HCT116 (cell line): ENCODE results near the gene ACER3. TPM values are rescaled to one million over a fixed set of nuclear protein-coding genes. Genes with fewer than 3 reads are reported as not detected.

Experiments
- ATAC-seq: fragments of 200-7000 bp; cut with Tn5 transposase; 2 replicates; pipeline ENCODE4 v1.9.1; 2020; ENCODE audit warnings: mild to moderate bottlenecking, moderate library complexity
- BruUV-seq: library from RNA; stranded (reverse); fragments of 400-500 nt; replicated peaks from 2 replicates; lab custom pipeline; 2021; lab: Mats Ljungman, UMichigan
- CTCF ChIA-PET: fragments of 300-600 bp; sonication (Branson Sonifier 250); formaldehyde crosslinking; loops from one replicate; lab custom pipeline; 2021; ENCODE audit warnings: antibody characterized with exemption; lab: Charles Lee
- POLR2A ChIA-PET: fragments of 300-600, 350-600 bp; sonication (Branson Sonifier 250); formaldehyde crosslinking; loops from one replicate; lab custom pipeline; 2021; ENCODE audit warnings: antibody characterized with exemption; lab: Charles Lee
- RAD21 ChIA-PET, 2 experiments: fragments of 300-600 bp; sonication (Branson Sonifier 250); formaldehyde crosslinking; loops; one replicate each; lab custom pipeline; 2023; ENCODE audit warnings: low total read pairs in 2 of 2; ENCODE audit not compliant: uncharacterized antibody in 2 of 2, unreplicated experiment in 2 of 2, low non-redundant PET in 1 of 2; lab: Charles Lee
- DNase-seq: peaks from one replicate; pipeline ENCODE4 v3.0.0-alpha.2; 2010; ENCODE audit warnings: low read depth, low spot score
- H2AFZ ChIP-seq: fragments of 200-600 bp; shearing (Covaris generic), sonication (generic); 2 replicates; pipeline ENCODE4 v1.6.1; 2017; ENCODE audit warnings: low read depth, mixed run types, mixed read lengths, antibody characterized with exemption, low read length; ENCODE audit not compliant: poor library complexity, severe bottlenecking
- H3K27ac ChIP-seq: 2 replicates; pipeline ENCODE4 v1.5.1; 2012; ENCODE audit warnings: low read depth, low read length
- H3K27me3 ChIP-seq: fragments of 200-600 bp; sonication (generic); 2 replicates; pipeline ENCODE4 v1.6.1; 2016; ENCODE audit warnings: mixed run types, low read length, mixed read lengths; ENCODE audit not compliant: insufficient read depth
- H3K36me3 ChIP-seq, 2 experiments: fragments of 200-500 bp in 1 of 2; fragments of 200-600 bp in 1 of 2; sonication (Bioruptor generic) in 1 of 2; sonication (generic) in 1 of 2; 2 replicates each; pipeline versions ENCODE4 v1.5.1 to v1.6.1; 2014 to 2016; ENCODE audit warnings: low read length in 2 of 2, inconsistent platforms in 1 of 2, mixed read lengths in 1 of 2, mixed run types in 1 of 2; ENCODE audit not compliant: insufficient read depth in 2 of 2, control insufficient read depth in 1 of 2
- H3K4me1 ChIP-seq, 2 experiments: fragments of 200-600 bp in 1 of 2; sonication (generic) in 1 of 2; 2 replicates each; pipeline versions ENCODE4 v1.5.1 to v1.6.1; 2012 to 2017; ENCODE audit warnings: low read length in 2 of 2, inconsistent platforms in 1 of 2, mild to moderate bottlenecking in 1 of 2, mixed read lengths in 1 of 2, mixed run types in 1 of 2, moderate library complexity in 1 of 2; ENCODE audit not compliant: insufficient read depth in 2 of 2, control insufficient read depth in 1 of 2
- H3K4me2 ChIP-seq: fragments of 200-600 bp; sonication (generic); 2 replicates; pipeline ENCODE4 v1.6.1; 2017; ENCODE audit warnings: mixed run types, low read length, mixed read lengths
- H3K4me3 ChIP-seq, 2 experiments: fragments of 200-600 bp in 1 of 2; sonication (generic) in 1 of 2; replicated peaks in 1 of 2; 2 replicates each; pipeline ENCODE4 v1.5.1; 2011 to 2016; ENCODE audit warnings: low read length in 2 of 2, control low read depth in 1 of 2, low read depth in 1 of 2, mild to moderate bottlenecking in 1 of 2, mixed read lengths in 1 of 2, mixed run types in 1 of 2
- H3K79me2 ChIP-seq: fragments of 200-600 bp; sonication (generic); 2 replicates; pipeline ENCODE4 v1.6.1; 2017; ENCODE audit warnings: mild to moderate bottlenecking, mixed run types, low read length, moderate library complexity, mixed read lengths; ENCODE audit not compliant: insufficient read depth
- H3K9ac ChIP-seq: fragments of 200-600 bp; sonication (generic); 2 replicates; pipeline ENCODE4 v1.6.1; 2016; ENCODE audit warnings: low read length, mixed read lengths
- H3K9me2 ChIP-seq: fragments of 200-600 bp; sonication (generic), shearing (Covaris generic); 2 replicates; pipeline ENCODE4 v1.6.1; 2017; ENCODE audit warnings: mixed run types, mild to moderate bottlenecking, moderate library complexity; ENCODE audit not compliant: insufficient read depth
- H3K9me3 ChIP-seq, 2 experiments: fragments of 200-500 bp in 1 of 2; fragments of 200-600 bp in 1 of 2; sonication (Bioruptor generic) in 1 of 2; sonication (generic) in 1 of 2; 2 replicates each; pipeline ENCODE4 v1.6.1; 2014 to 2017; ENCODE audit warnings: low read length in 2 of 2, mixed read lengths in 2 of 2, inconsistent platforms in 1 of 2, low read depth in 1 of 2, mild to moderate bottlenecking in 1 of 2, mixed run types in 1 of 2, moderate library complexity in 1 of 2; ENCODE audit not compliant: control insufficient read depth in 1 of 2, insufficient read depth in 1 of 2
- H4K20me1 ChIP-seq: fragments of 200-600 bp; sonication (generic), shearing (Covaris generic); 2 replicates; pipeline ENCODE4 v1.6.1; 2017; ENCODE audit warnings: mixed run types, mild to moderate bottlenecking, moderate library complexity; ENCODE audit not compliant: insufficient read depth
- CBX3 ChIP-seq: IDR thresholded peaks from 2 replicates; pipeline ENCODE4 v1.6.1; 2012; ENCODE audit warnings: low read depth
- CEBPB ChIP-seq: IDR thresholded peaks from 2 replicates; pipeline ENCODE4 v1.6.1; 2012; ENCODE audit warnings: low read depth
- EGR1 ChIP-seq: IDR thresholded peaks from 2 replicates; pipeline ENCODE4 v1.6.1; 2012; ENCODE audit warnings: low read depth
- EZH2phosphoT487 ChIP-seq: fragments of 200-600 bp; IDR thresholded peaks from 2 replicates; pipeline ENCODE4 v1.6.1; 2018; ENCODE audit warnings: antibody characterized with exemption, borderline replicate concordance
- POLR2A ChIP-seq: IDR thresholded peaks from 2 replicates; pipeline ENCODE4 v1.7.0; 2011; ENCODE audit warnings: borderline replicate concordance; ENCODE audit not compliant: insufficient read depth, insufficient read length; ENCODE audit errors: extremely low read depth
- POLR2AphosphoS5 ChIP-seq: IDR thresholded peaks from 2 replicates; pipeline ENCODE4 v1.6.1; 2011; ENCODE audit warnings: mild to moderate bottlenecking, low read depth, low read length, moderate library complexity
- SIN3A ChIP-seq: IDR thresholded peaks from 2 replicates; pipeline ENCODE4 v1.6.1; 2012; ENCODE audit warnings: low read depth
- SP1 ChIP-seq: IDR thresholded peaks from 2 replicates; pipeline ENCODE4 v1.6.1; 2012; ENCODE audit warnings: low read depth
- TCF7L2 ChIP-seq: IDR thresholded peaks from 2 replicates; pipeline ENCODE4 v1.7.0; 2011; ENCODE audit warnings: borderline replicate concordance, inconsistent platforms; ENCODE audit not compliant: insufficient read depth, insufficient read length; ENCODE audit errors: extremely low read depth
- YY1 ChIP-seq: IDR thresholded peaks from 2 replicates; pipeline ENCODE4 v1.6.1; 2011; ENCODE audit warnings: low read length, low read depth, moderate library complexity, mild to moderate bottlenecking; ENCODE audit not compliant: insufficient replicate concordance; ENCODE audit errors: extremely low read depth
- ZFX ChIP-seq: fragments of 450-650 bp; IDR thresholded peaks from 2 replicates; pipeline ENCODE4 v1.6.1; 2017
- intact Hi-C: fragments of 100-400 bp; cut with micrococcal nuclease; formaldehyde crosslinking; loops from 2 replicates; pipeline ENCODE4 v1.10.0; 2022
- total RNA-seq: library from RNA; stranded (reverse); gene quantifications from one replicate; pipeline ENCODE4 v1.2.1, GENCODE V29; 2021; ENCODE audit not compliant: unreplicated experiment

Gene ACER3
- total RNA-seq, 1 experiment from 2014 or later, result 19.1 TPM

- BruUV-seq, result no TSS peak
- H3K9me2 ChIP-seq, result no peaks in the 10 kb centered on the region
- POLR2A ChIA-PET, result no interaction called here
- RAD21 ChIA-PET, result no interaction called here
- no peaks in the 10 kb centered on the region for H3K4me1 ChIP-seq
- H3K9me3 ChIP-seq, result peaks cover 0 to 2% of the 10 kb centered on the region in 2 experiments; a peak in 1 of 4 replicates
- no peak for TF ChIP-seq EGR1
- TF ChIP-seq SP1, result no peak
- no peak for TF ChIP-seq CEBPB
- no peaks in the 10 kb centered on the region for H3K27me3 ChIP-seq
- no peaks in the 10 kb centered on the region for H3K79me2 ChIP-seq
- H2AFZ ChIP-seq, result no peak overlapping the region
- CTCF ChIA-PET, result interaction anchor here (1.7 kb wide), 1 partner anchor 9 kb away, joined by 9 read pairs; no protein-coding TSS in a partner anchor
- DNase-seq (no peak), ATAC-seq (no peak)
- no peak overlapping the region for H3K27ac ChIP-seq
- no peak overlapping the region for H3K4me3 ChIP-seq
- intact Hi-C loops, result no loop called here
- H3K9ac ChIP-seq, result no peak overlapping the region
- no peaks in the 10 kb centered on the region for H3K36me3 ChIP-seq
- H4K20me1 ChIP-seq, result no peaks in the 10 kb centered on the region
- H3K4me2 ChIP-seq, result no peak overlapping the region
These were observed 50.7 kb downstream of the ACER3 start for GRCh38 chr11:76911415-76911808.

DNA sequence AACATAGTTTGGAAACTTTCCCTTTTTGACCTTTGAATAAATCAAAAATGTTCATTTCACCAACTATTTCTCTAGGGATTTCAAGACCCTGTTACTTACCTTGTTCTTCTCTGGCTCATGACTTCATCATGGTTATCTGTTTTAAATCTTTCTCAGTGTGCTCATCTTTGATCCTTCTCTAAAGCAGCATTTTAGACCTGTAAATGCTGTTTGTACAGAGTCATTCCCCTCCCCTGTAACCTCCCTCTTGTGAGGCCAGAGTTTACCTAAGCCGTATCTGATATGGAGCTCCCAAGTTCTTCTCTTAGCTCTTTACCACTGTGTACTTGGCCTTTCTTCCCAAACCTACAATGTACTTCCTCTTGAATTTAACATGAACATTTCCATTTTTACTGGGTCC is 56.0 kb downstream of the ACER3 start:
- ChIA-PET RAD21 (no interaction called here), POLR2A (no interaction called here), CTCF (interaction anchor here (0.5 to 5.8 kb wide), 3 partner anchors 107 to 195 kb away, joined by 3 to 64 read pairs (median 13); no protein-coding TSS in a partner anchor)
- no TSS peak for BruUV-seq
- no peak overlapping the region for H3K27ac ChIP-seq
- H3K9me2 ChIP-seq, result no peaks in the 10 kb centered on the region
- ATAC-seq (no peak), DNase-seq (no peak)
- H2AFZ ChIP-seq, result no peak overlapping the region
- no peaks in the 10 kb centered on the region for H3K36me3 ChIP-seq
- H3K4me3 ChIP-seq, result no peak overlapping the region
- H3K27me3 ChIP-seq, result no peaks in the 10 kb centered on the region
- no peaks in the 10 kb centered on the region for H4K20me1 ChIP-seq
- H3K79me2 ChIP-seq, result no peaks in the 10 kb centered on the region
- H3K4me2 ChIP-seq, result no peak overlapping the region
- TF ChIP-seq CBX3 (no peak), EGR1 (no peak), POLR2A (no peak), ZFX (no peak), TCF7L2 (no peak), EZH2phosphoT487 (no peak), SIN3A (no peak), YY1 (no peak), POLR2AphosphoS5 (no peak)
- intact Hi-C loops, result no loop called here
- H3K9ac ChIP-seq, result no peak overlapping the region
- no peaks in the 10 kb centered on the region for H3K9me3 ChIP-seq
- H3K4me1 ChIP-seq, result peaks cover 7 to 17% of the 10 kb centered on the region in 2 experiments; a peak in 3 of 4 replicates
